Raji (cell line): Measurements from ENCODE around the gene MT1E.

ENCODE experiments used
- POLR2A ChIP-seq: IDR thresholded peaks from 2 replicates; pipeline ENCODE4 v1.6.1; 2011; ENCODE audit warnings: low read depth, low read length, control low read depth; ENCODE audit not compliant: insufficient read depth

The MT1E gene

GRCh38 chr16:56603589-56603988, 22.0 kb upstream of the MT1E start:
- TF ChIP-seq POLR2A: no peak

GRCh38 chr16:56604966-56605365, 20.6 kb upstream of the MT1E start:
- no peak for TF ChIP-seq POLR2A

- no peak for TF ChIP-seq POLR2A
These were observed 20.1 kb upstream of the MT1E start for GRCh38 chr16:56605475-56605874.

- TF ChIP-seq POLR2A: no peak
These were observed 19.5 kb upstream of the MT1E start for GRCh38 chr16:56606071-56606475.

- TF ChIP-seq POLR2A: no peak
These were observed 19.0 kb upstream of the MT1E start for GRCh38 chr16:56606476-56607108.

- TF ChIP-seq POLR2A: no peak
These were observed 18.4 kb upstream of the MT1E start for GRCh38 chr16:56607109-56607618.

- TF ChIP-seq POLR2A: no peak
These were observed 17.9 kb upstream of the MT1E start for GRCh38 chr16:56607675-56608042.

- peak; percentile 77 for TF ChIP-seq POLR2A
These were observed 17.3 kb upstream of the MT1E start, which contains the start of gene MT2A for GRCh38 chr16:56608043-56608875. TSS of gene MT2A (plus strand) at chr16:56608584. CDS start at chr16:56608656, 72 bp downstream.

- TF ChIP-seq POLR2A: no peak
These were observed 16.6 kb upstream of the MT1E start for GRCh38 chr16:56608876-56609462.

- TF ChIP-seq POLR2A: no peak
These were observed 16.1 kb upstream of the MT1E start for GRCh38 chr16:56609463-56609921.

GRCh38 chr16:56610017-56610608, 15.5 kb upstream of the MT1E start:
- 0 out of 2 replicates have a peak, but pooled peaks have one; percentile 19 for TF ChIP-seq POLR2A

- no peak for TF ChIP-seq POLR2A
These were observed 14.9 kb upstream of the MT1E start for GRCh38 chr16:56610609-56611111.

GRCh38 chr16:56611281-56611833, 14.2 kb upstream of the MT1E start:
- no peak for TF ChIP-seq POLR2A

GRCh38 chr16:56613706-56614105, 11.9 kb upstream of the MT1E start:
- TF ChIP-seq POLR2A: no peak

GRCh38 chr16:56614549-56614991, 11.0 kb upstream of the MT1E start:
- no peak for TF ChIP-seq POLR2A
